ENCODE data around the gene MYO1F.
"Not testable (repeated sequence)": the region's sequence is repeated elsewhere in the genome, so short reads cannot be mapped to it uniquely, and the experiment has no call there.

Gene MYO1F

DNA sequence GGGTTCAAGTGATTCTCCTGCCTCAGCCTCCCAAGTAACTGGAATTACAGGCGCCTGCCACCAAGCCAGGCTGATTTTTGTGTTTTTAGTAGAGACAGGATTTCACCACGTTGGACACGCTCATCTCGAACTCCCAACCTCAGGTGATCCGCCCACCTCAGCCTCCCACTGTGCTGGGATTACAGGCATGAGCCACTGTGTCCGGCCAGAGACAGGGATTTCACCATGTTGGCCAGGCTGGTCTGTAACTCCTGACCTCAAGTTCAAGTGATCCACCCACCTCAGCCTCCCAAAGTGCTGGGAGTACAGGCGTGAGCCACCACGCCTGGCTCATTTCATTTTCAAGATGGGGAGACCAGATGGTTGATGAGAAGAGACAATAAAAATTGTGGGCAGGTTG lies 12.4 kb downstream of the MYO1F start:
- DNase-seq (ENCODE audit: low read depth): not testable (repeated sequence)

DNA sequence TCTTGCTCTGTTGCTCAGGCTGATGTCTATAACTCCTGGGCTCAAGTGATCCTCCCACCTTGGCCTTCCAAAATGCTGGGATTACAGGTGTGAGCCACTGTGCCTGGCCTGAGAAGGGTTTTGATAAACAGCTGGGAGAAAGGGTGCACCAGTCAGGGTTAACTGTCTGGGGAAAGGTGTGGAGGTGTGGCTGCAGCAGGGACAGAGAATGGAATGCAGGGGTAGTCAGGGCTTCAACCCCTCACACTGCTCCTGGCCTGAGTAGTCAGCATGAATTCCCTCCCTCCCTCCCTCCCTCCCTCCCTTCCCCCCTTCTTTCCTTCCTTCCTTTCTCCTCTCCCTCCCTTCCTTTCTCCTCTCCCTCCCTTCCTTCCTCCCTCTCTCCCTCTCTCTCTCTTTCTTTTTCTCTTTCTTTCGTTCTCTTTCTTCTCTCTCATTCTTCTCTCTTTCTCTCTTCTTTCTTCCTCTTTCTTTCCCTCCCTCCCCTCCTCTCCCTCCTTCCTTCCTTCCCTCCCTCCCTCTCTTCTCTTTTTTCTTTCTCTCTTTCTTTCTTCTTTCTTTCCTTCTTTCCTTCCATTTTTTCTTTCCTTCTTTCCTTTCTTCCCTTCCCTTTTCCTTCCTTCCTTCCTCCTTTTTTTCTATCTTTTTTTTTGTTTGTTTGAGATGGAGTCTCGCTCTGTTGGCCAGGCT lies 16.0 kb downstream of the MYO1F start:
- no peak for DNase-seq (ENCODE audit: low read depth)

DNA sequence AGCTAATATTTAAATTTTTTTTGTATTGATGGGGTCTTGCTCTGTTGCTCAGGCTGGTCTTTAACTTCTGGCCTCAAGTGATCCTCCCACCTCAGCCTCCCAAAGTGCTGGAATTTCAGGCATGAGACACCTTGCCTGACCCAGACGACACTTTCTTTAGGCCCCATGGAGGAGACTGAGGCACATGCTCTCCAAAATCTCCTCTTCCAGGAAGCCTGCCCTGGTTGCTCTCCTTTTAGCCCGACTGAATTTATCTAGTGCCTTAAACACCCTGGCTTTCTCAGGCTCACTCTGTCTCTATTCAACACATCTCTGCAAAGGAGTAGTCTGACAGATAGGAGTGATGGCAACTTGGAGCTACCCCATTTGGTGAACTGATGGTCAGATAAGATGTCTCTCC lies 18.9 kb downstream of the MYO1F start:
- DNase-seq (ENCODE audit: low read depth): no peak

DNA sequence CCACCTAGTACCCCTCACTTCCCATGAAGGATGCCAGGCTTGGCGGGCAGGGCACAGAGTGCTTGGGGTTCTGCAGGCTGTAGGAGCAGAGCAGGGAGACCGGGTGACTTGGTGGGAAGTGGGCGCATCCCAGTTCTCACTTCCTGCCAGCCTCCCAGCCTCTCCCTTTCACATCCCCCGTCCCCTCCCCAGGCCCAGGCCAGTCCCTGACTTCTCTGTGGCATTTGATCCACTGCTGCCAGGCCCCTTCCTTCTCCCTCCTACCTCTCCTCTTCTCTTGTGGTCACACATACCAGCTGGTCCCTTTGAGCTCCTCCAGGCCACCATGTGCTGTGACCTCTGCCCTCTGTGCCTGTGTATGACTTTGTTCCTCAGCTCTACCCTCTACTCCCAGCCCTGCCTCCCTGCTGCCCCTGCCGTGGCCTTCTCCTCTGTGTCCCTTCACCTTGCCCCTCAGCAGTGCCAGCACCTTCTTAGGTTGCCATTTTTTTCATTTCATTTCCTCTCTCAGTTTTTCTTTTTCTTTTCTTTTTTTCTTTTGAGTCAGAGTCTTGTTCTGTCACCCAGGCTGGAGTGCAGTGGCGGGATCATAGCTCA lies 19.5 kb downstream of the MYO1F start:
- DNase-seq (ENCODE audit: low read depth): no peak

DNA sequence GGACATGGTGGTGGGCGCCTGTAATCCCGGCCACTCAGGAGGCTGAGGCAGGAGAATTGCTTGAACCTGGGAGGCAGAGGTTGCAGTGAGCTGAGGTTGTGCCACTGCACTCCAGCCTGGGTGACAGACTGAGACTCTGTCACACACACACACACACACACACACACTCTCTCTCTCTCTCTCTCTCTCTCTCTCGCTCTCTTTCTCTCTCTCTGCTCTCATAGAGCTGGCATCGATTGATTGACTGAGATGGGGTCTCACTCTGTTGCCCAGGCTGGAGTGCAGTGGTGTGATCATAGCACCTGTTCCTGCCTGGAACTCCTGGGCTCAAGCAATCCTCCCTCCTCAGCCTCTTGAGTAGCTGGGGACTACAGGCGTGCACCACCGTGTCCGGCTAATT lies 23.5 kb downstream of the MYO1F start:
- not testable (repeated sequence) for DNase-seq (ENCODE audit: low read depth)

DNA sequence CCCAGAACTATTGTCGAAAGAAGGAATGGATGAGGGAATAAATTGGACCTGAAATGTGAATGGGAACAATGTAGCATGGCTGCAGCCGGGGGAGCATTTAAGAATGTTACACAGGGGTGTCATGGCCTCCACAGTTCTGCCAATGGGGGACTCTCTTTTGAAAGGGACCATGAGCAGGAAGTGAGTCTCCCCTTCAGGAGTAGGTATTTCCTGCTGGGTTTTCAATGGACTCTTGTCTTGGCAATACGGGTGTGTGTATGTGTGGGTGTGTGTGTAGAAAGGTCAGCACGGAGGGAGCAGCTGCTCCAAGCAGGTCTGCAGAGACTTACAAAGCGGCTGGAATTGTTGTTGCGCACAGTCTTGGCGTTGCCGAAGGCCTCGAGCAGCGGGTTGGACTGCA lies 24.4 kb downstream of the MYO1F start:
- DNase-seq (ENCODE audit: low read depth): no peak

DNA sequence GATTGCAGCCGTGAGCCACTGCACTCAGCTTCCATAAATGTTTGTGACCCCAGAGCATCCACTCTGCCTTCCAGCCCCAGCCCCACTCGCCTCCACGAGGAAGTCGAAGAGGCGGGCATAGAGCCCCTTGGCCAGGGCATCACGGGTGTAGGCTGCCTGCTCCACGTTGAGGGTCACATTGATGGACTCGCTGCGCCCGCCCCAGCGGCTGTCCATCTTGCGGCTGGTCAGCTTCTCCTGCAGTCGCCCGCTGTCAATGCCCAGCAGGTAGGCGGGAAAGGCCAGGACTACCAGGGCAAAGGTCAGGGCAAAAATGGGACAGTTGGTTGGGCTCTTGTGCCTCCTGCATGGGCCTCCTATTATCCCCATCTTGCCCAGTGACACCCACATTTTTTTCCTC lies 27.2 kb downstream of the MYO1F start:
- DNase-seq (ENCODE audit: low read depth): no peak

DNA sequence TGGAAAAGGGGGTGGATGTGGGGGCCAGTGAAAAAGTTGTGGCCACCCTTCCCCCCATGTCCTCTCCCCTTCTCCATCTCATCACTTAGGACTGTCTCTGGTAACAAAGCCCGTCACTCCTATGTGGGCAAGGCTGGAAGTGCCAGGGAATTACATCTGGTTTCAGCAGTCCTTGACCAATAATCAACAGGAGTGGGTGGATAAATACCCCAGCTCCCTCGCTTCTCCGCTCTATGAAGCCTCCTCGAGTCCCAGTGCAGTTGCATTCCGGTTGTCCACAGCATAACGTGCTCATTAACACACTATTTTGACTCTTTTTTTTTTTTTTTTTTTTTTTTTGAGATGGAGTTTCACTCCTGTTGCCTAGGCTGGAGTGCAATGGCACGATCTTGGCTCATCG lies 31.5 kb downstream of the MYO1F start:
- no peak for DNase-seq (ENCODE audit: low read depth)

DNA sequence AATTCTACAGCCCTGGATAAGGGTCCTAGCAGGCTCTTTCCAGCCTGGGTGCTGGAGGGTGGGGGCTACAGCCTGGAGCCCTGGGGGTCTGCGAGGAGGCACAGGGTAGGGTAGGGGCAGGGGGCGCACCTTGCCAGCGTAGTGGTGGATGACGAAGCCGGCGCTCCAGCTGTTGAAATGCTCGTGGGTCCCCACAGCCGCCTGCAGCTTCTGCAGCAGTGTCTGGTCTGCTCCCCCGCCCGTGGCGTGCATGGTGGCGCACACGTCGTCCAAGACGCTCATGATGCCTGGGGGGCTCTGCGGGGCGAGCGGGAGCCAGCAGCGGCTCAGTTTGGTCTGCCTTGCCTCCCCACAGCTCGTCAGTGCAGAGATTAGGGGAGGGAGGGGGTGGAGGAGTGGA lies 33.1 kb downstream of the MYO1F start:
- DNase-seq (ENCODE audit: low read depth): no peak

DNA sequence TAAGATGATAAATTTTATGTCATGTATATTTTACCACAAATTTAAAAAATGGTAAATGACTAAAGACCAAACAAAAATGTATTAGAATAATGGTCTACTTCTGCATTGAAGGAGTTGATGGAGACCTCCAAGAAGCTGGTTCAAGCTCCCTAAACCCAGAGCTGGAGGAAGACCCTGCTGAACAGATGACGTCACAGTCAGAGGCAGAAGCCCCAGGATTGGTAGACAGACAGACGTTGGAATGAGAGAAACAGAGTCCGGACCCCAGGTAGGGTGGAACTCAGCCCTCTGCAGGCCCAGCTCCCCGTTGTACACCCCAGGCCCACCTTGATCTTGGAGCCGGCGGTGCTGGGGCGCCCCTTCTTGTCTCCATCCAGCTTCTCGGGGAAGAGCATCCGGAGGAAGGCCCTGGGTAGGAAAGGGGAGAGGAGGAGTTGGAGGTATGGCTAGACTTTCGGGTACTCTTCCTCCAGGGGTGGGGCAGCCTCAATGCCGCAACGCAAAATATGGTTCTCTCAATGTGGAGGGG lies 37.6 kb downstream of the MYO1F start:
- no peak for DNase-seq (ENCODE audit: low read depth)

DNA sequence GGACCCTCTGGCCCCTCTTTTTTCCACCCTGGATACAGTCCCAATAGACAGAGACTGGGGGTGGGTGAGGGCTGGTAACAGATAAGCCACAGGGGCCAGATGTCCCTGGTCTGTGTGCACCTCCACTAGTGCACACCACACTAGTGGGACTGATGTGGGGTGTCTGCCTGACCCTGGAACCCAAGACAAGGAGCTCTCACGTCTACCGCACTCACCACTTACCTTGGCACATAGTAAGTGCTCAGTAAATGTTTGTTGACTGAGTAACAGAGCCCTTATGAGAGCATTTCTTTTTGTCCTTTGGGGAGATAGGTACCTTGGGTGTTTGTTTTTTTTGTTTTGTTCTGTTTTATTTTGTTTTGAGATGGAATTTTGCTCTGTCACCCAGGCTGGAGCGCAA lies 40.1 kb downstream of the MYO1F start:
- DNase-seq (ENCODE audit: low read depth): no peak

DNA sequence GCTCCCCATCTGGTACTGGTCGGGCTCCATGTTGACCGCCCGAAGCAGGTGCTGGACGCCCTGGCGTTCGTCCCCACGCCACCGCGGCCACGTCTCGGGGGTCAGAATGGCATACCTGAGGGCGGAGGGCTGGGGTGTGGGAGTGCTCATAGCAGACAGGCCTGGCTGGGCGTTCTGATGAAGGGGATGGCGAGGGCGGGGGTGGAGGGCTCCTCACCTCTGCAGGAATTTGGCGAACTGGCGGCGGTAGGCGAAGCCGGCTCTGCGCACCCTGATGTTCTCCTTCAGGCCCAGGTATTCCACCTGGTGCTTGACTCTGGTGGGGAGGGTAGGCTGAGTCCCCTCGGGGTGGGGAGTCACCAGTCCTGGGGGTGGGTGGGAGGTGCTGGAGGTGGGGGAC lies 41.0 kb downstream of the MYO1F start:
- no peak for DNase-seq (ENCODE audit: low read depth)

DNA sequence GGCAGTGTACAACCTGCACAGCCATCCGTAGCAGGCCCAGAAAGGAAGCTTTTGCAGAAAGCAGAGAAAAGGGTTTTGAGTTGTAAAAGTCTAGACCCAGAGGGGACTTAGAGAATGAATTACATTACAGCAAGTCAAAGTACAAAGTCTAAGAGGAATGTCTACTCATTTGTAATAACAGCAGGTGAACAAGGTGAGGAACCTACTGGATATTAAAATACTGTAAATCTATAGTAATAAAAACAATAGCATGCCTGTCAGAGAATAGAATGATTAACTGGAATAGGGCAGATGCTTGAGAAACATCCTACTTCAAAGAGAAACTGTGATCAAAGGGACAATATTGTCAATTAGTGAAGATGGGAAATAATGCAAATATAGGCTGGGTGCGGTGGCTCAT lies 45.0 kb downstream of the MYO1F start:
- DNase-seq (ENCODE audit: low read depth): no peak

DNA sequence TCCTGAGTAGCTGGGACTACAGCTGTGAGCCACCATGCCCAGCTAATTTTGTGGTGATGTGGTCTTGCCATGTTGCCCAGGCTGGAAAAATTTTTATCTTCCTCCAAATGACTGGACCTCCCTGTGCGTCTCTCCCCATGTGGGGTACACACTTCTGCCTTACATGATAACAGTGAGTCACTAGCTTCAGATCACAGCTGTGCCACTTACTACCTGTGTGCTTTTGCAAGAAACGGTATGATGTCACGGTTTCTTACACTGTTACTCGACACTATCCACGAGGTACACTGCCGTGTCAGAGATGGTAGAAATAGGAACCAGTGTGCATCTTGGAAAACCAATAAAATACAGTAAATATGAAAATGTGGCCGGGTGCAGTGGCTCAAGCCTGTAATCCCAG lies 45.8 kb downstream of the MYO1F start:
- no peak for DNase-seq (ENCODE audit: low read depth)

DNA sequence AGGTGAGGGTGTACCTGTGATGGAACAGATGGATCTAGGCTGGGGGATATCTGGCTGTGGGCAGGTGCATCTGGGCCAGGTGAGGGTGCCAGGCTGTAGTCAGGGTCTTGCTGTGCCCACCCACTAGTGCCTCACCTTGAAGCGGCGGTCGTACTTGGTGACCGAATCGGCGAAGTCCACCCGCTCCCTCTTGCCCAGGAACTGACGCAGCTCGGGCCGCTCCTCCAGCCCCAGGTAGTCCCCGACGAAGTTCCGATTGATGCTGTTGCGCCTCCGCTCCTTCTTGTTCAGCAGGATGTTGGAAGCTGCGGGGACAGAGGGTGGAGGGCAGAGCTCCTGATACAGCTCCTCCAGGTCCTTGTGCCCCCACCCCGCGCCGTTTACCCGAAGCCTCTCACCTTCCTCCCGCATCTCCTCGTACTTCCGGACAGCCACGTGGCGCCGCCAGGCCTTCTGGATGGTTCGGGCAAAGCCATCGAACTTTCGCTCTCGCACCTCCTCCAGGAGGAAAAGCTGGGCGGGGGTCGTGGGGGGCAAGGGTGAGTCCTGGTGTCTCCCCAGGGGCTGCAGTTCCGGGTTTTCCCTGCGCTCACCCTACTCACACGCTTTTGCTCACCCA lies 47.1 kb downstream of the MYO1F start:
- DNase-seq (ENCODE audit: low read depth): no peak

DNA sequence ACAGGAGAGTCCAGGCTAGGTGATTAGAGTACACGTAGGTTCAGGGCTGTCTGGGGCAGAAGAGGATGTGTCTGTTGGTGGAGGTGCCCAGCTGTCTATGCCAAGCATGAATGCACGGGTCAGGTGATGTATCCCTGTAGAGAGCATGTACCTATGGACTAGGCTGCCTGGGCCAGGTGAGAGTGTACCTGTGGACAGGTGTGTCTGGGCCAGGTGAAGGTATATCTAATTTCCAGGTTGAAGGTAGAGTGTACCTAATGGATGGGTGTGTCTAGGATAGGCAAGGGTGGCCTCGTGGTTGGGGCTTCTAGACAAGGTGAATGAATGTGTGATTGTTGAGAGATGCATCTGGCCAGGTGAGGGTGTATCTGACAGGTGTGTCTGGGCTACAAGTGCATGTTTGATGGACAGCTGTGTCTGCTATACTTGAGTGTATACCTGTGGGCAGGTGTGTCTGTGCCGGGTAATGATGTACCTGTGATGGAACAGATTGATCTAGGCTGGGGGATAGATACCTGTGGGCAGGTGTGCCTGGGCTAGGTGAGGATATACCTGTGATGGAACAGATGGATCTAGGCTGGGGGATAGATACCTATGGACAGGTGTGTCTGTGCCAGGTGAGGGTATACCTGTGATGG lies 47.8 kb downstream of the MYO1F start:
- DNase-seq (ENCODE audit: low read depth): no peak

DNA sequence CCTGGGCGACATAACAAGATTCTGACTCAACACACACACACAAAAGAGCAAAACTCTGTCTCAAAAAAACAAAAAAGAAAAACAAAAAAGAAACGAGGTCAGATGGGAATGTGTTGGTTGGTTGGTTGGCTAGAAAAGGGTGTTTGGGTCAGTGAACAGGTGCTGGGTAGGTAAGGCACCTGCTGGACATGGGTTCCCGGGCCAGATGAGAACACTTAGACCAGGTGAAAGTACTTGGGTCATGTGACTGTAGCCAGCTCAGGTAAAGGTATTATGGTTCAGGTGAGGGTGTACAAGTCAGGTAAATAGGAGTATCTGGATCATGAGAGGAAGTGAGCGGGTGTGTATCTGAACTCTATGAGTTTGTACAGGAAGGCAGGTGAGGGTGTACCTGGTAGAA lies 48.7 kb downstream of the MYO1F start:
- no peak for DNase-seq (ENCODE audit: low read depth)

DNA sequence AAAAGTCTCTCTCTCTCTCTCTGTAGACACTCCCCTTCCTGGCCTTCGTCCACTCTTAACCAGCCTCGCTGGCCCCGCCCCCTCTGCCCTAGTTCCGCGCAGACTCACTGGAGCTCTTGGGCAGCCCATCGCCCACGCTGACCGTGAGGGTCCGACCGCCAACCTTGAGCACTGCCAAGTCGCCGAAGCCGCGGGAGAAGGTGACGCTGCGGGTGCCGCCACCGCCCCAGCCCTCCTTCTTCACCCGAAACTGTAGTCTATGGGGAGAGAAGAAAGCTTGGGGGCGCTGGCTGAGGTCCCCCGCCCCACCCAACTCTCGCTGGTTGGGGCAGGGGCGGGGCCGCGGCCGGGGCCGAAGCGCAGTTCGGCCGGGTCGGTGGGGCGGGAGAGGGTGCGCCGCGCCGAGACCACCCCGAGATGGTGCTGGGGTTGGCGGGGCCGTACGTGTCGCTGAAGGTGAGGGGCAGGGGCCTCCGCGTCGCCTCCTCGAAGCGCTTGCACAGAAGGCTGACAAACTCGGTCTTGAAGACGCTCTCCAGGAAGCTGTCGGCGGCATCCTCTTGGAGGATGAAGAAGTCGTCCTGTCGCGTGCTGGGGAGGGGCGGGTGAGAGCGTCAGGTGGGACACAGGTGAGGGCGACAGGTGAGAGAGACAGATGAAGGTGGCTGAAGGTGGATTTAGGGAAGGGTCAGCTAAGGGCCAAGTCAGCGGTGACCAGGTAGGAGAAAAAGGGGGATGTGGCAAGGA lies 50.7 kb downstream of the MYO1F start:
- peak; percentile 68 for DNase-seq (ENCODE audit: low read depth)

DNA sequence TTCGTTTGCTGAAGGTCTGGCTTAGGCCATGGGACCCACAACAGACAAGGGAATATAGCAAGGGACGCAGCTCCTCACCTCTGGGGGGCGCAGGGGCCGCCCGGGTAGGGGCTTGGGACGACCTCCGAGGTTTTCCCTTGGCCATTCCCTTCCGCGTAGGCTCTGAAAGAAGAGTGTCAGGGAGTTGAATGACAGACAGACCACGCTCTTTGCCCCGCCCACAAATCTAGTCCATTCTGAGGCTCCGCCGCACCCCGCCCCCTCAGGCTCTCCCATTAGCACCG lies 51.9 kb downstream of the MYO1F start:
- no peak for DNase-seq (ENCODE audit: low read depth)

DNA sequence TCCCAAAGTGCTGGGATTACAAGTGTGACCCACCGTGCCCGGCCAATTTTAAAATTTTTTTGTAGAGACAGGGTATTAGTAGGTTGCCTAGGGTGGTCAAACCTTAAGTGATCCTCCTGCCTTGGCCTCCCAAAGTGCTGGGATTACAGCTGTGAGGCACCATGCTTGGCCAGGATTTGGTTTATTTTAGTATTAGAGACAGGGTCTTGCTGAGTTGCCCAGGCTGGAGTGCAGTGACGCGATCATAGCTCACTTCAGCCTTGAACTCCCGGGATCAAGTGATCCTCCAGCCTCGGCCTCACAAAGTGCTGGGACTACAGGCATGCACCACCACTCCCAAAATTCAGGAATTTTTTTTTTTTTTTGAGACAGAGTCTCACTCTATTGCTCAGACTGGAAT lies 57.9 kb downstream of the MYO1F start:
- no peak for DNase-seq (ENCODE audit: low read depth)

DNA sequence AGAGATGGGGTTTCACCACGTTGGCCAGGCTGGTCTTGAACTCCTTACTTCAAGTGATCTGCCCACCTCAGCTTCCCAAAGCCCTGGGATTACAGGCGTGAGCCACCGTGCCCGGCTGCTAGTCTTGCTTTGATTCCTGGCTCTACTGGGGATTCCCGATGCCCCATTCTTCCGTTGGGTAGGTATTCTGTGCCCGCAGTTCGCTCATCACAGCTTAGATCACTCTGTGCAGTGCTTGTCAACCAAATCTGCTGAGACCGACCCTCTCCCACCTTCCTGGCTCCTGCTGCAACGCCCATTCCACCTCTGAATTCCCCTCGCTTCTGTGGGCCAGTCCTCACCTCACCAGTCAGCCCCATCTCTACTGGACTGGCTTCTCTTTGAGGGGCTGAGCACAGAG lies 58.7 kb downstream of the MYO1F start:
- no peak for DNase-seq (ENCODE audit: low read depth)

DNA sequence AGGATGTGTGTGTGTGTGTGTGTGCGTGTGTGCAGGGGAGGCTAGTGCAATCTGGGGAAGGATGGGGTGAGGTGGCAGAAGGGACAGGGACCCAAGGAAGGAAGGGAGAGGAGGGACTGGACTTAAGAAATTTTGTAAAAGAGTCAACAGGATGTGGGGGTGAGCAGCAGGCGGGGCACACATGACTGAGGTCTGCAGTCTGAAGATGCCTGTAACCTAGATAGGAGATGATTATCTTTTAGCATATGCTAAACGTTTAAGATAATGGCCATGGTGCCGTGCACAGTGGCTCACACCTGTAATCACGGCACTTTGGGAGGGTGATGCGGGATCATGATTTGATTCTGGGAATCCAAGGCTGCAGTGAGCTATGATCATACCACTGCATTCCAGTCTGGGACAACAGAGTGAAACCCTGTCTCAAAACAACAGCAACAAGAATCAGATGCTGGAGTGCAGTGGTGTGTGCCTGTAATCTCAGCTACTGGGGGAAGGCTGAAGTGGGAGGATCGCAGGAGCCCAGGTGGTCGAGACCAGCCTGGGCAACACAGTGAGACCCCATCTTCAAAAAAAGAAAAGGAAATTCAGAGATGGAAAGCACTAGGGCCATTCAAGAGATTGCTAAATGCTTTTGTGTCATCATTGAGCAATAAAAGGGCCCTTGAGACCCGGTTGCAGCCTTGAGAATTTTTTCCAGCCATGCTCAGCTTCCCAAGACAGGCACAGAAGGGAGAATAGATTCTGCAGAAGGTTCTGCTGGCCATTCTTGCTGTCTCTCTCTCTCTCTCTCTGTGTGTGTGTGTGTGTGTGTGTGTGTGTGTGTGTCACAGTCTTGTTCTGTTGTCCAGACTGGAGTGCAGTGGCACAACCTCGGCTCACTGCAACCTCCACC lies 59.4 kb downstream of the MYO1F start:
- DNase-seq (ENCODE audit: low read depth): no peak

Data from non-pigmented ciliary epithelial cell (primary cell).